IPS-15b (cell line): Measurements from ENCODE around the gene EIF1AX.

Source experiments
- H3K27me3 ChIP-seq: one replicate; pipeline ENCODE4 v1.6.1; 2013; ENCODE audit warnings: low read length; ENCODE audit not compliant: control insufficient read depth, insufficient read depth
- H3K36me3 ChIP-seq: one replicate; pipeline ENCODE4 v1.6.1; 2013; ENCODE audit warnings: low read length; ENCODE audit not compliant: control insufficient read depth, insufficient read depth
- H3K4me1 ChIP-seq: one replicate; pipeline ENCODE4 v1.6.1; 2013; ENCODE audit warnings: mild to moderate bottlenecking, low read length; ENCODE audit not compliant: control insufficient read depth, insufficient read depth
- H3K4me3 ChIP-seq: one replicate; pipeline ENCODE4 v1.5.1; 2013; ENCODE audit warnings: low read depth, low read length
- H3K9ac ChIP-seq: one replicate; pipeline ENCODE4 v1.6.1; 2013; ENCODE audit warnings: low read depth, mild to moderate bottlenecking, low read length
- H3K9me3 ChIP-seq: one replicate; pipeline ENCODE4 v1.6.1; 2013; ENCODE audit warnings: mild to moderate bottlenecking, low read length; ENCODE audit not compliant: control insufficient read depth, insufficient read depth

The EIF1AX gene

DNA sequence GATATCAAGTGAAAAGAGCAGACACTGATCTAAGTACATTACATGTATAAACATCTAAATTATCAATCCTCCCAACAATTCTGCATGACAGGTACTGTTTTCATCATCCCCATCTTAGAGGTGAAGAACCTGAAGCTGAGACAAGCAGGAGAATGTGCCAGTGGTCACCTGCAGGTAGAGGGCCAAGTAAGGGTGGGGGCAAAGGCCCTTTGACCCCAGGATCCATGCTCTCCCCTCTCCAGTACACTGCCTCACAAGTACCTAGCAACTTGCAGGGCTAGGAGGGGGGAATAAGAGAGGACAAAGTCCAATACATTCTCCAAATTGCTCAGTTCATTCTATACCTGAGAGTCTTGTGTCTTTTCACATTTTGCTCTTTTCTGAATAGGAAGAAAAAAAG lies 16.7 kb downstream of the EIF1AX start:
- H3K36me3 ChIP-seq: no peaks in the 10 kb centered on the region
- no peaks in the 10 kb centered on the region for H3K27me3 ChIP-seq
- H3K4me3 ChIP-seq: no peak overlapping the region
- H3K4me1 ChIP-seq: no peaks in the 10 kb centered on the region
- no peaks in the 10 kb centered on the region for H3K9me3 ChIP-seq
- H3K9ac ChIP-seq: no peak overlapping the region

DNA sequence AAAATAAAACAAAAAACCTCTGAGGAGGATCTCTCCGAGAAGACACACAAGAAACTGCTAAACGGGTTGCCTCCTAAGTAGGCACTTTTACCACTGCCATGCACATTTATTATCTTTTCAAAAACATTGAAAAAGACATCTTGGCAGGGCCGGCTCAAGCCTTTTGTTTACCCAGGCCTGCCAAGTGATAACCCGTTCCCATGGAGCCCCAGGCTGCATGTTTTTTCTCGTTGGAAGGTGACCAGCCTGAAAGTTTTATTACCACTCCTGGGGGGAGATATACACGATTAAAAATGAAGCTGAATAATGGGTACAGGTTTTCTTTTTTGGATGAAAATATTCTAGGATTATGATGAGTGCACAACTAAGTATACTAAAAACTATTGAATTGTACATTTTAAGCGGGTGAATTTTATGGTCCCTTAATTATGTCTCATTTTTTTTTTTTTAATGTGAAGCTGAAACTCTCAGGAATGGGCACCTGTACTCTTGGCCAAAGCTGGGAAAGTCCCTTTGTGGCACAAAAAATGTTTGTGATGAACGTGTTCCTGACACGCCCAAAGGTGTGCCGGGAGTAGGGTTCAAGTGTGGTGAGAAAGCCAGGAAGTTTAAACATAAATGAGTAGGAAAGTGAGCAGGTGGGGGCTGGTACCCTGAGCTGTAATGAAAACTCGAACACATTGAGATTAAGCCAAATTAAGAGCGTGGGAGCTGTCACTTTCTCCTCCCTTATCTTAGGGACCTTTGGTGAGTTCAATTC lies 23.4 kb downstream of the EIF1AX start:
- H3K4me3 ChIP-seq: no peak overlapping the region
- H3K36me3 ChIP-seq: no peaks in the 10 kb centered on the region
- no peaks in the 10 kb centered on the region for H3K4me1 ChIP-seq
- no peak overlapping the region for H3K9ac ChIP-seq
- H3K9me3 ChIP-seq: no peaks in the 10 kb centered on the region
- H3K27me3 ChIP-seq: peaks cover 16% of the 10 kb centered on the region

DNA sequence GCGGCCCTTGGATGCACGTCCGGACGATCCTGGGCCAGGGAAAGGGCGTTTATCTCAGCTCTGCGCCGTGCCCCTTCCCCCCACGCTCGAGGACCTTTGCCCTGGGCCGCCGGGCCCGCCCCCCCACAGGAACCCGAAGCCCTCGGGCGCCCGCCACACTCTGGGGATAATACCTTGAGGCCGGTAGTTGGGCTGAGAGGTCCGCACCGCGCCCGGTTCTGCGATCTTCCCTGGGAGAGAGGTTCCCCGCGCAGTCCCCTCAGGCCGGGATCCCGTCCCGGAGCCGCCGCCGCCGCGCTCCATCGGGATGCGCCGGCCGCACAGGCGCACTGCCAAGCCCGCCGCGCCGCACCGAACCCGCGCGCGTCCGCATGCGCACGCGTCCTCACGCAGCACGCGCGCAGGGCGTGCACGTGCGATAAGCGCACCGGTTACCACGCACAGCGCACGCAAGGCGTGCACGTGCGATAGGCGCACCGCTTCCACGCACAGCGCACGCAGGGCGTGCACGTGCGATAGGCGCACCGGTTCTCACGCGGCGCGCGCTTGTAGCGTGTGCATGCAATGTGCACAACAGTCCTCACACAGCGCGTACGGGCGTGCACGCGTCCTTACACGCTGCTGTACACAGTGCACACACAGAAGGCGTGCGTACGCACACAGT lies 24.9 kb downstream of the EIF1AX start, which contains the start of gene MAP7D2:
Gene MAP7D2 (minus strand): TSS at position 331 of the 664 bp plus-strand sequence. CDS start 28 bp downstream, at position 303.
- peak within 1 kb of the TSS; percentile 39 for H3K4me3 ChIP-seq
- H3K9ac ChIP-seq: no peak within 1 kb of the TSS
- no peaks in the 10 kb centered on the region for H3K9me3 ChIP-seq
- no peaks in the 10 kb centered on the region for H3K4me1 ChIP-seq
- peaks cover 16% of the 10 kb centered on the region for H3K27me3 ChIP-seq
- H3K36me3 ChIP-seq: no peaks in the 10 kb centered on the region

DNA sequence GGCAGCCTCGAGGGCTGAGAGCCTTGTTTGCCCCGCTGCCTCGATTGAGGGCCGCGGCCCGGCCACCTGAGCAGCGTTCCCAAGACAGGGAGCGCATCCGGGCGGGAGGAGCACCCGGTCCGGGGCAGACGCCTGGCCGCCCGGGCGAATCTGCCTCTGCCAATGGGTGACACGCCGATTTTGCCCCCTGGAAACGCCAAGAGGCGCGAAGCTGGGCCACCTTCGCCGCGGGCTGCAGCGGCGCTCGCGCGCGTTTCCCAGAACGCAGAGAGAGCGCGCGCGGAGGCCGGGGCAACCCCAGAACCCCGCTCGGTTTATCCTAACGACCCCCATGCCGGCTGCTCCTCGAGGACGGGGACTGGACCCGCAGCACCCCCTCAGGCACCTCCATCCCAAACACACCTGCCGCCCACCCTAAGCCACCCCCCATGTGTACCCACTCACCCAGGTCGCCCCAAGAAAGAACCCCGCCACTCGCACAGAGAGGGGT lies 25.5 kb downstream of the EIF1AX start:
- Histone ChIP-seq H3K9ac (no peak overlapping the region), H3K4me3 (peak overlapping the region; percentile 39), H3K9me3 (no peaks in the 10 kb centered on the region), H3K4me1 (no peaks in the 10 kb centered on the region), H3K27me3 (peaks cover 16% of the 10 kb centered on the region), H3K36me3 (no peaks in the 10 kb centered on the region)

DNA sequence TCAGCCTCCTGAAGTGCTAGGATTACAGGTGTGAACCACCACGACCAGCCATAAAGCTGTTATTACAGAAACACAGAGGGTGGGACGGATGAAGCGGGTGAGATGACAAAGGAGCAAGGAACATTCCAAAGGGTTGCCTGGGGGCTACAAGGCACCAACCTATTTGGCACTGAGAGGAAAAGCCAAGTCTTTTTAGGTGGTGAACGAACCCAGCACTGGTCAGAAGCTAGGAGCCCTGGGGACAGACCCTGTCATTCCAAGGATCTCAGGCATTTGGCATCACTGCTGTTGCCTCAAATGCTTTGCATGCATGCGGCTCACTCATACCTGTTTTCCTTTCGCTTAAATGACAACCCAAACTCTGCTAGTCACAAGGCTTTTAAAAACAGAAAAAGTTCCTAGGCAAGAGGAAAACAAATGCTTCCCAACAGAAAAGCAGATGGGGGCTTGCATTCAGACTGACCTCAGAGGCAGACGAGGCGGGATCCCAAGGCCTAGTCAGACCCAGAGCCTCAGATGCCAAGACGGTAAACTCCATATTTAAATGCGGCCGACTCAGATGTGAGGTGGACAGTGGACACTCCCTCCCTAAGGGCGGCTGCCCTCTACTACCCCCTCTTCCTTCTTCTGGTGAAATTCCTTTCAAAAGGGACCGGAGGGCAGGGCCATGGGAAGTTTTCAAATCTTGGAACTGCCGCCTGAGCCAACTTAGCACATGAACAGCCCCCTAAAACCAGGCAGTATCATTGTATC lies 29.4 kb downstream of the EIF1AX start:
- Histone ChIP-seq H3K4me1 (no peaks in the 10 kb centered on the region), H3K36me3 (no peaks in the 10 kb centered on the region), H3K27me3 (peaks cover 12% of the 10 kb centered on the region), H3K4me3 (no peak overlapping the region), H3K9me3 (no peaks in the 10 kb centered on the region), H3K9ac (no peak overlapping the region)

DNA sequence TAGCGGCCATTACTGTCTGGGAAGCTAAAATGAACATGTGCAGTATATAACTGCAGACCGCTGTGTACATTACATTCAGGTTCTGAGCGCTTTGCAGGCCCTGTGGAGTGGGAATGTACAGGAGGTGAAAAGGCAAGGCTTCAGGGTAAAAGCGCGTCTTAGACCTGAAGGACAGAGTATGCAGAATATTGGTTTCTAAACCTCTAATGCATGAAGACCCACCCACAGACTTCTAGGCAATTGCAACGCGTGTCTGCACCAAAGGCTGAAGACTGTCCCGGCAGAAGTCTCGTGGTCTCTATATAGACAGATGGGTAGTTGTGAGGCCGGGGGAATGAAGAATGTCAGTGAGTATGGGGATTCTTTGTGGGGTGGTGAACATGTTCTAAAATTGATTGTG lies 30.4 kb downstream of the EIF1AX start:
- H3K27me3 ChIP-seq: peaks cover 8% of the 10 kb centered on the region
- H3K4me1 ChIP-seq: no peaks in the 10 kb centered on the region
- no peaks in the 10 kb centered on the region for H3K36me3 ChIP-seq
- H3K4me3 ChIP-seq: no peak overlapping the region
- no peaks in the 10 kb centered on the region for H3K9me3 ChIP-seq
- H3K9ac ChIP-seq: no peak overlapping the region

DNA sequence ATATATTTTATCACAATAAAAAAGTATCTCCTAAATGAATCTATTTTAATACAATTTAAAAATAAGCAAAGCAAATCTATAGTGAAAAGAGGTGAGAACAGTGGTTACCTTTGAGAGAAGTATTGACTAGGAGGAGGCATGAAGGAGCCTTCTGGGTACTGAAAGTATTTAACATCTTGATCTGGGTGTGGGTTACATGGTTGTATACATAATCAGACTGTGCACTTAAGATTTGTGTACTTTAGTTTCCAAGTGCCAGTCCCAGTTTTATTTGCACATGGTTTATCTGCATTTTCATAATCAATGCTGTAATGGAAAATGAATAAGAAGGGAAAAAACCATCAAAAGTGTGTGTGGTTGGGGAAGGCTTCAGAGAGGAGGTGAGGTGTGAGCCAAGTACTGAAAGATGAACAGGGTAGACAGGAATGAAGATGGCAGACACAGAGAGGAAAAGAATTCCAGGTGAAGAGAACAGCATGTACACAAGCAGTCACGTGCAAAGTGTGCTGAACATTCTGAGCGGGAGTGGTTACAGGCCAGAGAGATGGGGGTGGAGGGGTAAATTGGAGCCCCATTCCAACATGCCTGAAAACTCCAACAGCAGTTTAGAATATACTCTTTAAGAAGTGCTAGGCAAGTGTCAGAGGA lies 39.6 kb downstream of the EIF1AX start:
- Histone ChIP-seq H3K36me3 (no peaks in the 10 kb centered on the region), H3K27me3 (no peaks in the 10 kb centered on the region), H3K4me1 (no peaks in the 10 kb centered on the region), H3K9me3 (peaks cover 6% of the 10 kb centered on the region), H3K9ac (no peak overlapping the region), H3K4me3 (no peak overlapping the region)

DNA sequence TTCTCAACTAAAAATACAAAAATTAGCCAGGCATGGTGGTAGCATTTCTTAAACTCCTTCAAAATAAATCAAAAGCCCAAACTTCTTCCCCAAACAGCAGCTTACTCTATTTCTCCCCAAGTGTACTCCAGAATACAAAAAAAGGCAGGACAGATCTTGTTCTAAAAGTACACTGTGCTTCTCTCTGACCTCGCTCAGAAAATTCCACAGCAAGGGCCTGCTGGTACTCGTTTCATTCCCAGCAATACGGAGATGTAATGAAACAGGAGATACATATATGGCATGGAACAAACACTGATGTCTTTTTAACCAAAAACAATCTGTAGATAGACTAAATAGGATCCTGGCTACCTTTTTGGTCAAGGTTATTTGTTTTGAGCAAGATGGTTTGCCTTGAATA lies 50.1 kb downstream of the EIF1AX start:
- no peaks in the 10 kb centered on the region for H3K9me3 ChIP-seq
- no peaks in the 10 kb centered on the region for H3K27me3 ChIP-seq
- no peak overlapping the region for H3K9ac ChIP-seq
- H3K4me3 ChIP-seq: no peak overlapping the region
- H3K36me3 ChIP-seq: no peaks in the 10 kb centered on the region
- no peaks in the 10 kb centered on the region for H3K4me1 ChIP-seq

DNA sequence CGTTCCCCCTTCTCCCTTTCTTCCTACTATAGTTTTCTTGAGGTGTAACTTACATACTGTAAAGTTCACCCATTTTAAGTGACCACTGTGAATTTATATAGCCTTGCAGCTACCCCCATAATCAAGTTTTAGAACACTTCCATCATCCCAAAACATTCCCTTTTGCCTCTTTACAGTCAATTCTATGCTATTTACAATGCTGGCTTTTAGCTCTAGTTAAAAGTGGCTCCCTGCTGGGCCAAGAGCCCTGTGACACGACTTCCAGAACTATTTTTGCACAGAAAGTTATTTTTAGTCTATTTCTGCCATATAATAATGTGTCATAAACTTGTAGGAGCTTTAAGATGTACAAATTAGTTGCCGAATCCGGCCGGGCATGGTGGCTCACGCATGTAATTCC lies 51.8 kb downstream of the EIF1AX start:
- Histone ChIP-seq H3K4me1 (no peaks in the 10 kb centered on the region), H3K9ac (no peak overlapping the region), H3K9me3 (peaks cover 2% of the 10 kb centered on the region), H3K4me3 (no peak overlapping the region), H3K27me3 (no peaks in the 10 kb centered on the region), H3K36me3 (no peaks in the 10 kb centered on the region)

DNA sequence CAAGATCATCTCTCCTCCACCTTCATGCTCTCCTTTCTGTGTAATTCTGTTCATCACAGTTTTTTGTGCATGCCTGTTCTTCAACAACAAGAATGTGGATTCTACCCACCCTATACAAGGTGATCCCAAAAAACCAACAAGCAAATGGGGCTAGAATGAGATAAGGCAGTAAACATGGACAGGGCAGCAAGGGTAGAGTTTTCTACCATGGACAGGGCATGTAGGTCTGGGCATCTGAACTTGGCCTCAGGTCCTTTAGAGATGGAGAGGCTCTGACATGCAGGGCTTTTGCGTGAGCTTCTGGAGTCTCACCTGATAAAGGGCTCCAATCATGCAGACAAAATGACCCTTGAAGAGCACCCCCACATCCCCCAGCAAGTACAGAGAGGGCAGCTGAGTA lies 61.4 kb downstream of the EIF1AX start:
- no peak overlapping the region for H3K9ac ChIP-seq
- H3K27me3 ChIP-seq: no peaks in the 10 kb centered on the region
- no peaks in the 10 kb centered on the region for H3K36me3 ChIP-seq
- no peaks in the 10 kb centered on the region for H3K4me1 ChIP-seq
- no peaks in the 10 kb centered on the region for H3K9me3 ChIP-seq
- no peak overlapping the region for H3K4me3 ChIP-seq
